Esophagus muscularis mucosa (tissue), 4 donors: ENCODE results near the gene BRINP1. TPM values are rescaled to one million over a fixed set of nuclear protein-coding genes. Genes with fewer than 3 reads are reported as not detected.

ENCODE experiments used
- DNase-seq: peaks from one replicate; pipeline ENCODE4 v3.0.0-alpha.2; 2017; ENCODE audit errors: extremely low spot score
- H3K27ac ChIP-seq, 4 donors: fragments of 200-600 bp; sonication (generic); replicated peaks in 1 of 4; 1 replicate in 3 of 4; 2 replicates in 1 of 4; pipeline ENCODE4 v1.5.1; 2016 to 2019; ENCODE audit warnings: mild to moderate bottlenecking in 1 of 4
- H3K27me3 ChIP-seq, 4 donors: fragments of 200-600 bp; sonication (generic); one replicate each; pipeline versions ENCODE4 v1.5.1 to v1.6.0; 2016 to 2019
- H3K36me3 ChIP-seq, 4 donors: fragments of 200-600 bp; sonication (generic); one replicate each; pipeline ENCODE4 v1.5.1; 2016 to 2019
- H3K4me1 ChIP-seq, 4 donors: fragments of 200-600 bp; sonication (generic); one replicate each; pipeline ENCODE4 v1.5.1; 2016 to 2019
- H3K4me3 ChIP-seq, 4 donors: fragments of 200-600 bp; sonication (generic); 1 replicate in 2 of 4; 2 replicates in 2 of 4; pipeline ENCODE4 v1.5.1; 2016 to 2019; ENCODE audit warnings: mild to moderate bottlenecking in 4 of 4, moderate library complexity in 1 of 4
- H3K9me3 ChIP-seq, 4 donors: fragments of 200-600 bp; sonication (generic); 1 replicate in 3 of 4; 2 replicates in 1 of 4; pipeline ENCODE4 v1.5.1; 2016 to 2019
- EP300 ChIP-seq: sonication (generic); formaldehyde crosslinking; IDR thresholded peaks from one replicate; pipeline ENCODE4 v1.6.1; 2017; ENCODE audit warnings: antibody characterized with exemption
- POLR2A ChIP-seq: fragments of 450-650 bp; IDR thresholded peaks from one replicate; pipeline ENCODE4 v1.6.1; 2017; ENCODE audit warnings: antibody characterized with exemption, moderate library complexity, mild to moderate bottlenecking, low read depth
- POLR2AphosphoS5 ChIP-seq, 2 donors: sonication (generic); formaldehyde crosslinking; IDR thresholded peaks; one replicate each; pipeline ENCODE4 v1.6.1; 2017; ENCODE audit warnings: antibody characterized with exemption in 2 of 2
- WGBS: methylation state at CpG from one replicate; pipeline ENCODE4 v1.1.5; 2018; 5-methylcytosine and 5-hydroxymethylcytosine counted together
- intact Hi-C: fragments of 100-400 bp; cut with DNase I; formaldehyde crosslinking; loops from one replicate; pipeline ENCODE4 v1.15.1; 2023
- total RNA-seq, 4 donors: library from RNA; depleted of rRNA; stranded (reverse); fragments of >200 nt; gene quantifications; one replicate each; pipeline versions ENCODE4 v1.1.0 to v1.2.1, GENCODE V29; 2016
- TF ChIP-seq, protein P1 (sequence below), 3 experiments: fragments of 200-600 bp in 2 of 3; fragments of 450-650 bp in 1 of 3; sonication (generic) in 2 of 3; IDR thresholded peaks; one replicate each; pipeline ENCODE4 v1.5.1; 2017 to 2019; ENCODE audit warnings: antibody characterized with exemption in 3 of 3, mild to moderate bottlenecking in 2 of 3, moderate library complexity in 1 of 3

BRINP1 gene
- total RNA-seq, 4 donors from 2014 or later = not detected

DNA sequence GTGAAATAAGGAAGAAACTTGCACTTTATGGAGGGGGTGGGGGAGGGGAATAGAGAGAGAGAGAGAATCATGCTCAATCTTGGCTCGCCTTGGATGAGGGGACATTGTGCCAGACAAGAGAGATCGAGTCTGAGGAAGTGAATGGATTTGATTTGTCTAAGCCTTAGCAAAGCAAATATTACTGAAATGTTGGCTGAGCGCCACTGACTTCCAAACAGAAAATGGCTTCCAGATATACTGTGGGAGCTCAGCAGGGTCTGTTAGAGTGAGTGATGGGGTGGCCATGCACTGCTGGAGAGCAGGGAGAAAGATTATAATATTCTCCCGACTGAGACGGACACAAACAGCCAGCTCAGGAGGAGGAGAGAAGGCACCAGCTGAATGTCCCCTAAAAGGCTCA lies 34.5 kb downstream of the BRINP1 start:
- Histone ChIP-seq H3K4me1 (no peaks in the 10 kb centered on the region), H3K36me3 (no peaks in the 10 kb centered on the region), H3K27me3 (no peaks in the 10 kb centered on the region), H3K27ac (no peak overlapping the region), H3K4me3 (no peak overlapping the region), H3K9me3 (peaks cover 0 to 4% (median 2%) of the 10 kb centered on the region in 4 donors)
- intact Hi-C loops = no loop called here
- no peak for DNase-seq
- TF ChIP-seq EP300 (no peak), POLR2AphosphoS5 (IDR thresholded peaks at IDR 0.05) (no peak), POLR2A (no peak)
- TF ChIP-seq, protein P1, sequence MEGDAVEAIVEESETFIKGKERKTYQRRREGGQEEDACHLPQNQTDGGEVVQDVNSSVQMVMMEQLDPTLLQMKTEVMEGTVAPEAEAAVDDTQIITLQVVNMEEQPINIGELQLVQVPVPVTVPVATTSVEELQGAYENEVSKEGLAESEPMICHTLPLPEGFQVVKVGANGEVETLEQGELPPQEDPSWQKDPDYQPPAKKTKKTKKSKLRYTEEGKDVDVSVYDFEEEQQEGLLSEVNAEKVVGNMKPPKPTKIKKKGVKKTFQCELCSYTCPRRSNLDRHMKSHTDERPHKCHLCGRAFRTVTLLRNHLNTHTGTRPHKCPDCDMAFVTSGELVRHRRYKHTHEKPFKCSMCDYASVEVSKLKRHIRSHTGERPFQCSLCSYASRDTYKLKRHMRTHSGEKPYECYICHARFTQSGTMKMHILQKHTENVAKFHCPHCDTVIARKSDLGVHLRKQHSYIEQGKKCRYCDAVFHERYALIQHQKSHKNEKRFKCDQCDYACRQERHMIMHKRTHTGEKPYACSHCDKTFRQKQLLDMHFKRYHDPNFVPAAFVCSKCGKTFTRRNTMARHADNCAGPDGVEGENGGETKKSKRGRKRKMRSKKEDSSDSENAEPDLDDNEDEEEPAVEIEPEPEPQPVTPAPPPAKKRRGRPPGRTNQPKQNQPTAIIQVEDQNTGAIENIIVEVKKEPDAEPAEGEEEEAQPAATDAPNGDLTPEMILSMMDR (IDR thresholded peaks at IDR 0.05) = no peak
- 37% methylated on average over 5 of the region's 5 CpGs for WGBS

DNA sequence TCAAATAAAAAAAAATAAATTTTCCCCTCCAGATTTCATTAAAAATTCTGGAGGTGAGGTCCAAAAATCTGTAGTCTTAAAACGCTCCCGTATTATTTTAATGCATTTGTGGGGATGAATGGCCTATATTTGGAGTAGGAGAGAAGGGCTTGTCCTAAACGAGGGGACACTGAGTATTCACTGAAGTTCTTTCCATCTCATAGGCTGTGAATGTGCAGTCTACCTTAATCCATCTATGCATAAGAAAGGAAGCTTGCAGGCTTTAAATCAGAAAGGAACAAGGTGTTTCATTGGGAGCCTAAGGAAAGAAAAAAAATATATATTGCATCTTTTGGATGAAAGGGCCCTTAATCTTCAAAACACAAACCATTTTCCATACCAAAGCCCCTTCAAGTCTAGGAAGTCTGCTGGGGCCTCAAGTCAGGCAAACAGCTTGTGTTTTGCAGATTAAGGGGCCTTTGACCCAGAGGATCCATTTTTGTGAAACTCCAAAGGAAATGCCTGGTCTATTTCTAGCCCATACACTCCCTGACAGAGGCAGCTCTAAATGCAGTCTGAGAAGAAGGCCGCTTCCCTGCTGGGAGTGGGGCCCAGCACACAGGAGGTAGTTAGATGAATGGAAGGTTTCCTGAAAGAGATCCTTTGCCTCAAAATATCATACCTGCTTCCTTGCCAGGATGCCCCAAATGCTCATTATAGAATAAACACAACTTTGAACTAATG lies 35.6 kb downstream of the BRINP1 start:
- Histone ChIP-seq H3K27ac (no peak overlapping the region), H3K4me3 (no peak overlapping the region), H3K27me3 (no peaks in the 10 kb centered on the region), H3K4me1 (no peaks in the 10 kb centered on the region), H3K9me3 (peaks cover 0 to 15% (median 13%) of the 10 kb centered on the region in 4 donors), H3K36me3 (no peaks in the 10 kb centered on the region)
- TF ChIP-seq, protein P1 (IDR thresholded peaks at IDR 0.05) = no peak
- TF ChIP-seq EP300 (no peak), POLR2AphosphoS5 (IDR thresholded peaks at IDR 0.05) (no peak), POLR2A (no peak)
- intact Hi-C loops = no loop called here
- no peak for DNase-seq
- 71% methylated on average over 4 of the region's 4 CpGs for WGBS

DNA sequence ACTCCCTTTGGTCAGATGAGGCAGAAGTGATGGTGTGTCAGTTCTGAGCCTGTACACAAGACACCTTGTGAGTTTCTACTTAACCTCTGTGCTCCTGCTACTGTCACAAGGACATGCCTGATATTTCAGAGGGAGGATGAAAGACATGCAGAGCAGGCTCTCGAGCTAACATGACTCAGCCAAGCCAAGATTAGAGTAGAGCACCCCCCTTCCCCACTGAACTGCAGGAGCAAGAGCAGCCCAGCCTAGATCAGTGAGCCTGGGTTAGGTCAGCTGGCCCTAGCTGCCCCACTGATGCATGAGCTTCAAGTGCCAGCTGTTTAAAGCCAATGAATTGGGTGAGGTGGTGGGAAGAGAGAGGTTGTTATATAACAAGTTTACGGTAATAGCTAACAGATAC lies 36.7 kb downstream of the BRINP1 start:
- Histone ChIP-seq H3K27me3 (no peaks in the 10 kb centered on the region), H3K36me3 (no peaks in the 10 kb centered on the region), H3K27ac (no peak overlapping the region), H3K9me3 (peaks cover 0 to 20% (median 17%) of the 10 kb centered on the region in 4 donors), H3K4me3 (no peak overlapping the region), H3K4me1 (no peaks in the 10 kb centered on the region)
- WGBS = 60% methylated on average over 2 of the region's 2 CpGs
- no peak for DNase-seq
- TF ChIP-seq, protein P1 (IDR thresholded peaks at IDR 0.05) = no peak
- TF ChIP-seq POLR2AphosphoS5 (IDR thresholded peaks at IDR 0.05) (no peak), EP300 (no peak), POLR2A (no peak)
- intact Hi-C loops = no loop called here

DNA sequence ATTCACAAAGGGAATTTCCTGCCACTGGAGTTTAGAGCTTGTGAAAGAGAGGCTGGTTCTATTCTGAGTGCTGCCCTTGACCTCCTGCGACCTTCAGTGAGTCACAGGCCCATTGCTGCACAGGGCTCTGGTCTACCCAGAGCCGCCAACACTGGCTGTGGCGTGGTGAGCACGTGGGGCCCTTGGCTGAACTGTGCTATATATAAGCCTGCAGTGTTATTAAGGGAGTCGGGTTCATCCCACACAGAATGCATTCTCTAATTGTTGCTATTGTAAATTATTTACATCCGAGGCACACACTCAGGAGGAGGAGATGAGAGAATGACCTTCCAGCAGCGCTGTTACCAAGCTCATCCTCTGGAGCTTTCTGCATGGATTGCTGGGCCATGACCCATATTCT lies 47.1 kb downstream of the BRINP1 start:
- DNase-seq = no peak
- TF ChIP-seq POLR2A (no peak), POLR2AphosphoS5 (IDR thresholded peaks at IDR 0.05) (no peak), EP300 (no peak)
- TF ChIP-seq, protein P1 (IDR thresholded peaks at IDR 0.05) = no peak
- no peaks in the 10 kb centered on the region for H3K9me3 ChIP-seq
- H3K27me3 ChIP-seq = no peaks in the 10 kb centered on the region
- intact Hi-C loops = no loop called here
- 74% methylated on average over 7 of the region's 7 CpGs for WGBS
- H3K4me1 ChIP-seq = peaks cover 0 to 6% (median 0%) of the 10 kb centered on the region in 4 donors
- H3K4me3 ChIP-seq = no peak overlapping the region
- H3K36me3 ChIP-seq = no peaks in the 10 kb centered on the region
- no peak overlapping the region for H3K27ac ChIP-seq
